DND-41 (cell line): ENCODE results near the gene DPYD.

ENCODE experiments used
- CTCF ChIP-seq: IDR thresholded peaks from 2 replicates; pipeline ENCODE4 v1.5.1; 2012; ENCODE audit warnings: borderline replicate concordance, low read length, moderate library complexity, mild to moderate bottlenecking; ENCODE audit not compliant: poor library complexity, severe bottlenecking; ENCODE audit errors: extremely low read depth
- EZH2 ChIP-seq: IDR thresholded peaks from 3 replicates; pipeline ENCODE4 v1.6.1; 2012; ENCODE audit warnings: borderline replicate concordance, low read depth, mild to moderate bottlenecking, moderate library complexity, low read length, inconsistent platforms; ENCODE audit not compliant: severe bottlenecking

- TF ChIP-seq CTCF (no peak), EZH2 (no peak)
Measured at GRCh38 chr1:97923811-97924210, 3.0 kb upstream of the DPYD start.
